SH-SY5Y (cell line): ENCODE measurements around the gene APOM.

Experiments
- GATA2 ChIP-seq: IDR thresholded peaks from 2 replicates; pipeline ENCODE4 v1.6.1; 2011; ENCODE audit warnings: mild to moderate bottlenecking, low read depth, low read length
- GATA3 ChIP-seq: IDR thresholded peaks from 2 replicates; pipeline ENCODE4 v1.6.1; 2011; ENCODE audit warnings: low read depth, mild to moderate bottlenecking, low read length, moderate library complexity

Gene APOM

GRCh38 chr6:31707701-31708100 lies 52.0 kb downstream of the APOM start:
- TF ChIP-seq GATA3 (no peak), GATA2 (no peak)
